ENCODE results near the gene KYAT1.

DNA sequence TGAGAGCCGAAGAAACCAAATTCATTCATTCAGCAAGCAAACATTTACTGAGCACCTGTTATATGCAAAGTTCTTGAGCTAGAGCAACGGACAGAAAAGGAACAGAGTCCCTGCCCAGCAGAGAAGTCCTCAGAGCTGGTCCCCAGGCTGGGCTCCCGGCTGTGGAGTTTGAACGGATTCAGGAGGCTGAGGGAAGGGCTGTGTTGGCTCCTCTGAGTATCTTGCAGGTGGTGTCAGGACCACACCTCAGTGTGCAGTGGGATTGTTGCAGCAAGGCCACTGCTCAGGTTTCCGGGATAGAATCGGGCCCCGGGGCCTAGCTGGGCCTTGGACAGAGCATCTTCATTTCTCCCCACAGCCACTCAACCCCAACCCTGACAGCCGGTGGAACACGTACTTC, 89.6 kb downstream of the KYAT1 start:
- TF ChIP-seq, protein P1, sequence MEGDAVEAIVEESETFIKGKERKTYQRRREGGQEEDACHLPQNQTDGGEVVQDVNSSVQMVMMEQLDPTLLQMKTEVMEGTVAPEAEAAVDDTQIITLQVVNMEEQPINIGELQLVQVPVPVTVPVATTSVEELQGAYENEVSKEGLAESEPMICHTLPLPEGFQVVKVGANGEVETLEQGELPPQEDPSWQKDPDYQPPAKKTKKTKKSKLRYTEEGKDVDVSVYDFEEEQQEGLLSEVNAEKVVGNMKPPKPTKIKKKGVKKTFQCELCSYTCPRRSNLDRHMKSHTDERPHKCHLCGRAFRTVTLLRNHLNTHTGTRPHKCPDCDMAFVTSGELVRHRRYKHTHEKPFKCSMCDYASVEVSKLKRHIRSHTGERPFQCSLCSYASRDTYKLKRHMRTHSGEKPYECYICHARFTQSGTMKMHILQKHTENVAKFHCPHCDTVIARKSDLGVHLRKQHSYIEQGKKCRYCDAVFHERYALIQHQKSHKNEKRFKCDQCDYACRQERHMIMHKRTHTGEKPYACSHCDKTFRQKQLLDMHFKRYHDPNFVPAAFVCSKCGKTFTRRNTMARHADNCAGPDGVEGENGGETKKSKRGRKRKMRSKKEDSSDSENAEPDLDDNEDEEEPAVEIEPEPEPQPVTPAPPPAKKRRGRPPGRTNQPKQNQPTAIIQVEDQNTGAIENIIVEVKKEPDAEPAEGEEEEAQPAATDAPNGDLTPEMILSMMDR (IDR thresholded peaks at IDR 0.05), result no peak
- TF ChIP-seq POLR2AphosphoS5 (IDR thresholded peaks at IDR 0.05) (no peak), POLR2A (IDR thresholded peaks at IDR 0.05) (no peak), EP300 (IDR thresholded peaks at IDR 0.05; ENCODE audit: low read depth) (no peak)
